HG02678 (cell line): ENCODE data around the gene GRP.

Source experiments
- ATAC-seq: cut with Tn5 transposase; IDR thresholded peaks from one replicate; pipeline ENCODE4 v1.9.1; 2021; ENCODE audit warnings: mild to moderate bottlenecking, moderate library complexity; ENCODE audit not compliant: unreplicated experiment

GRP gene

GRCh38 chr18:59219672-59220163, at the start of gene GRP:
GRP (plus strand) TSS chr18:59220158; CDS start chr18:59220266, 108 bp downstream.
- no peak for ATAC-seq

GRCh38 chr18:59172664-59173249, 47.2 kb upstream of the GRP start:
- no peak for ATAC-seq

- ATAC-seq = no peak
These were observed 42.5 kb upstream of the GRP start for GRCh38 chr18:59177485-59177884.

GRCh38 chr18:59180150-59180845, 39.7 kb upstream of the GRP start:
- ATAC-seq = no peak

GRCh38 chr18:59182673-59183072, 37.3 kb upstream of the GRP start:
- no peak for ATAC-seq

GRCh38 chr18:59189008-59189407, 30.9 kb upstream of the GRP start:
- ATAC-seq = no peak

GRCh38 chr18:59189746-59190145, 30.2 kb upstream of the GRP start:
- no peak for ATAC-seq

- no peak for ATAC-seq
These were observed 23.7 kb upstream of the GRP start for GRCh38 chr18:59196161-59196725.

- no peak for ATAC-seq
These were observed 22.3 kb upstream of the GRP start for GRCh38 chr18:59197636-59198035.

- no peak for ATAC-seq
These were observed 21.7 kb upstream of the GRP start for GRCh38 chr18:59198215-59198614.

- ATAC-seq = no peak
These were observed 19.2 kb upstream of the GRP start for GRCh38 chr18:59200787-59201186.

GRCh38 chr18:59202258-59202820, 17.6 kb upstream of the GRP start:
- no peak for ATAC-seq

GRCh38 chr18:59207506-59207905, 12.5 kb upstream of the GRP start:
- ATAC-seq = no peak

GRCh38 chr18:59208602-59209125, 11.3 kb upstream of the GRP start:
- ATAC-seq = no peak

- no peak for ATAC-seq
These were observed 9.7 kb upstream of the GRP start for GRCh38 chr18:59210299-59210698.

GRCh38 chr18:59211629-59212028, 8.3 kb upstream of the GRP start:
- no peak for ATAC-seq

GRCh38 chr18:59218018-59218417, 1.9 kb upstream of the GRP start:
- ATAC-seq = no peak

GRCh38 chr18:59220164-59220783, 316 bp downstream of the GRP start:
- ATAC-seq = no peak

GRCh38 chr18:59220784-59221765, 1.1 kb downstream of the GRP start:
- no peak for ATAC-seq

- ATAC-seq = no peak
These were observed 2.4 kb downstream of the GRP start for GRCh38 chr18:59222341-59222740.
